HG02852 (cell line): ENCODE measurements around the gene PRKAG1.

Source experiments
- ATAC-seq: cut with Tn5 transposase; IDR thresholded peaks from one replicate; pipeline ENCODE4 v1.9.1; 2021; ENCODE audit warnings: mild to moderate bottlenecking, moderate library complexity; ENCODE audit not compliant: unreplicated experiment

Gene PRKAG1

GRCh38 chr12:49032679-49033447, 14.3 kb upstream of the PRKAG1 start:
- ATAC-seq, result no peak

- no peak for ATAC-seq
These were observed 13.7 kb upstream of the PRKAG1 start for GRCh38 chr12:49032276-49032675.

GRCh38 chr12:49031573-49032161, 13.1 kb upstream of the PRKAG1 start:
- ATAC-seq, result no peak

- ATAC-seq, result no peak
These were observed 12.4 kb upstream of the PRKAG1 start for GRCh38 chr12:49030714-49031572.

- ATAC-seq, result no peak
These were observed 11.5 kb upstream of the PRKAG1 start for GRCh38 chr12:49030119-49030518.

GRCh38 chr12:49028666-49029275, 10.2 kb upstream of the PRKAG1 start:
- no peak for ATAC-seq

- no peak for ATAC-seq
These were observed 9.4 kb upstream of the PRKAG1 start for GRCh38 chr12:49027846-49028555.

- ATAC-seq, result no peak
These were observed 8.3 kb upstream of the PRKAG1 start for GRCh38 chr12:49026678-49027480.

- no peak for ATAC-seq
These were observed 7.5 kb upstream of the PRKAG1 start for GRCh38 chr12:49026101-49026500.

GRCh38 chr12:49025463-49025862, 6.9 kb upstream of the PRKAG1 start:
- ATAC-seq, result no peak

GRCh38 chr12:49024543-49024942, 6.0 kb upstream of the PRKAG1 start:
- no peak for ATAC-seq

- no peak for ATAC-seq
These were observed 5.2 kb upstream of the PRKAG1 start for GRCh38 chr12:49023812-49024211.

- ATAC-seq, result no peak
These were observed 4.1 kb upstream of the PRKAG1 start for GRCh38 chr12:49022558-49023178.

- no peak for ATAC-seq
These were observed 2.8 kb upstream of the PRKAG1 start for GRCh38 chr12:49021292-49021915.

GRCh38 chr12:49020441-49020840, 1.9 kb upstream of the PRKAG1 start:
- no peak for ATAC-seq

- no peak for ATAC-seq
These were observed 1.1 kb upstream of the PRKAG1 start for GRCh38 chr12:49019443-49020324.

GRCh38 chr12:49019120-49019430, 499 bp upstream of the PRKAG1 start:
- peak; percentile 28 for ATAC-seq

GRCh38 chr12:49017891-49018260, 700 bp downstream of the PRKAG1 start:
- peak; percentile 18 for ATAC-seq
